ENCODE measurements around the gene GPM6B.

GRCh38 chrX:13775837-13776236, 41.1 kb downstream of the GPM6B start:
- no peak for TF ChIP-seq CTCF (IDR thresholded peaks at IDR 0.05)
- TF ChIP-seq EP300 (IDR thresholded peaks at IDR 0.05): no peak
- no peak for TF ChIP-seq POLR2A (IDR thresholded peaks at IDR 0.05)

All from gastroesophageal sphincter (tissue), 3 donors.